NCI-H1105 (cell line): Measurements from ENCODE around the gene SREK1IP1.
"Not testable (repeated sequence)": the region's sequence is repeated elsewhere in the genome, so short reads cannot be mapped to it uniquely, and the experiment has no call there.

Experiments
- DNase-seq: peaks from one replicate; lab custom pipeline; 2025; lab: John Stamatoyannopoulos, UW

SREK1IP1 gene

DNA sequence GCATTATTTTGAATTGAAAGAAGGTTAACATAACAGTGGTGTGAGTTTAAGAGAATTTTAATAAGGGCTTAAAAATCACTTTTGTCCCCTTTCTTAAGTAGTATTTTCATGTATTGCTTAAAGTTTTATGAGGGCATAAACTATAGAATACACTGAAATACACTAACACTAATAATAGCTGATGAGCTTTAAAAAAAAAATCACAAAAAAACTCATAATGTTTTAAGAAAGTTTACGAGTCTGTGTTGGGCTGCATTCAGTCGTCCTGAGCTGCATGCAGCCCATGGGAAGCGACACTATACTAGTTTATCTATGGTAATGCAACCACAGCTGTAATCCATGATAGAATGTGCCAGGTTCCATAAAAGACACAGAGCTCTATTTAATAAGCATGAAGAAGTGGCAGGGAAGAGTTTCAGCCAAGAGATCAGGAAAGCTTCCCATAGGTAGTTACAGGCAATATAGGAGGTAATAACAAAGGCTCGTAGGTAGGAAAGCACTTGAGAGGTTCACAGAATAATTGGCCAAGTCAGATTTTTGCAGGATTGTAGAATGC is 4.5 kb downstream of the SREK1IP1 start:
- no peak for DNase-seq

GRCh38 chr5:64759960-64760660 is 8.4 kb downstream of the SREK1IP1 start:
- DNase-seq, result no peak

GRCh38 chr5:64758901-64759300 is 9.6 kb downstream of the SREK1IP1 start:
- no peak for DNase-seq

DNA sequence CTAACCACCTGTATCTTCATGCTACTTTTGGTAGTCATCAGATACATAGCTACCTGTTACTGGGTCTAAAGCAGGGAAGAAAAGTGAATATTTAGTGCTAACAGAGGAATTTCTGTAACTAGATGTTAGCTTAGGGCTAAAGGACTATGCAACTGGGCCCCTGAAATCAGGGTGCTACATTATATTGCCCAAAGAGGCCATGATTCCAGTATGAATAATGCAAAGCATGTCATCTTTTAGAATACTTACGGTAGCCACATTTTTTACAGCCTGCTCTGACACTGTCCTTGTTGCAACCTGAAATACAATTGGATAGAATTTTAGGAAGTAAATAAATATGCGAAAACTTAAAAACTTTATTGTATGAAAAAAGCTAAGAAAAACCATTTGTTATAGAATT is 14.4 kb downstream of the SREK1IP1 start:
- no peak for DNase-seq

DNA sequence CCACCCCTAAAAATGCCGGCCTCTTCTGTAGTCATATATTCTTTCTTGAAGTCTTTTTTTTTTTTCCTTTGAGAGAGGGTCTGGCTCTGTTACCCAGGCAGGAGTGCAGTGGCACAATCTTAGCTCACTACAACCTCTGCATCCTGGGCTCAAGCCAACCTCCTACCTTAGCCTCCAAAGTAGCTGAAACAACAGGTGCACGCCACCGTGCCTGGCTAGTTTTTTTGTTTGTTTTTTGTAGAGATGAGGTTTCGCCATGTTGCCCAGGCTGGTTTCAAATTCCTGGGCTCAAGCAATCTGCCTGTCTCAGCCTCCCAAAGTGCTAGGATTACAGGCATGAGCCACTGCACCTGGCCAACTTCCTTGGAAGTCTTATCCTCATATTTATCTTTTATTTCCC is 19.1 kb downstream of the SREK1IP1 start:
- DNase-seq, result no peak

DNA sequence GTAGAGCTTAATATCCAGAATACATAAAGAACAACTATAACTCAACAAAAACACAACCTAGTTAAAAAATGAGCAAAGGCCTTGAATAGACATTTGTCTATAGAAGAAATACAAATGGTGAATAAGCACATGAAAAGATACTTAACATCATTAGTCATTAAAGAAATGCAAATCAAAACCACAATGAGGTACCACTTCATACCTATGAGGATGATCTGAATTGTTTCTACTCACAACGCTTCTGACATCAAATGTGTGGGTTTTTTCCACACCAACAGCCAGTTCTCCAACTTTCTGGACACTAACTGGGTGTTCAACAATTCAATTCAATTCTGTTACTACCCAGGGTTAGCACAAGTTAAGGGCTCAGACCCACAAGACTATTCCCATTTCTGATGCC is 22.0 kb downstream of the SREK1IP1 start:
- no peak for DNase-seq

DNA sequence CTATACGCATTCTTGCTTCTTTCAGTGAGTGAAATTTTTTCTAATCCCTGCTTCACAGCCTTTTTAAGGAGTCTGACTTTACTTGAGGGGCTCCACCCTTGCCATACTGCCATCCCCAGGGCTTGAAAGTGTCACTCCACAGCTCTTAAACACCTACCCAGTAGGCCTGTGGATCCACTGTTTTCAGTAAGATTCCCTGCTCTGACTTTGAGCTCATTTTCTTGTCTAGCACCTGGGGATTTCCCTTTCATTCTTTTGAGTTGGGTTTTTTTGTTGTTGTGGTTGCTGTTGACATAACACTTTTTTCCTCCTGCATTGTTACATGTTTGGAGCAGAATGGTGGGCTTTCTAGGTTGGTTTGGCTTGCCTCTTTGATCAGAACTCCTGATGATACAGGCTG is 23.6 kb downstream of the SREK1IP1 start:
- no peak for DNase-seq

GRCh38 chr5:64742821-64743220 is 25.7 kb downstream of the SREK1IP1 start:
- no peak for DNase-seq

- DNase-seq, result no peak
Observed at GRCh38 chr5:64742411-64742810, 26.1 kb downstream of the SREK1IP1 start.

- DNase-seq, result no peak
Observed at GRCh38 chr5:64727150-64727549, 41.3 kb downstream of the SREK1IP1 start.

DNA sequence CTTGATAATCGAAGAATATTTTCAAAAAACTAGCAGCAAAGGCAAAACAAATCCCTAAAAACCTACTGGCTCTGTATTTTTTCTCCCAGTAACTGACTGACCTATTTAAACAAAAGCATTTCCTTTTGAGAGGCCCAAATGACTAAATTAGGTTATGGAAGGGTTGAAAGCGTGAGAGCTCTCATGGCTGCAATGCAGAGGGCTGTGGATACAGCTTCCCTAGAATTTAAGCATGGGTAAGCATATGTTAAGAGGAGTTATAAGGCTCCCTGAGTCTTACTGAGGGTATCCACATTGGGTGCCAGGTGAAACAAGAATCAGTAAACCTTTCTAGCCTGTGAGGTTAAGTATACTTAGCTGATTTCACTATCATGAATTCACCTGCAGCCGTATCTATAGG is 45.9 kb downstream of the SREK1IP1 start:
- DNase-seq, result no peak

- not testable (repeated sequence) for DNase-seq
Observed at GRCh38 chr5:64714495-64714894, 54.0 kb downstream of the SREK1IP1 start.

- no peak for DNase-seq
Observed at GRCh38 chr5:64707191-64707590, 61.3 kb downstream of the SREK1IP1 start.

GRCh38 chr5:64706074-64706473 is 62.4 kb downstream of the SREK1IP1 start:
- not testable (repeated sequence) for DNase-seq

- no peak for DNase-seq
Observed at GRCh38 chr5:64700765-64701164, 67.7 kb downstream of the SREK1IP1 start.

- DNase-seq, result not testable (repeated sequence)
Observed at GRCh38 chr5:64696414-64696813, 72.1 kb downstream of the SREK1IP1 start.

DNA sequence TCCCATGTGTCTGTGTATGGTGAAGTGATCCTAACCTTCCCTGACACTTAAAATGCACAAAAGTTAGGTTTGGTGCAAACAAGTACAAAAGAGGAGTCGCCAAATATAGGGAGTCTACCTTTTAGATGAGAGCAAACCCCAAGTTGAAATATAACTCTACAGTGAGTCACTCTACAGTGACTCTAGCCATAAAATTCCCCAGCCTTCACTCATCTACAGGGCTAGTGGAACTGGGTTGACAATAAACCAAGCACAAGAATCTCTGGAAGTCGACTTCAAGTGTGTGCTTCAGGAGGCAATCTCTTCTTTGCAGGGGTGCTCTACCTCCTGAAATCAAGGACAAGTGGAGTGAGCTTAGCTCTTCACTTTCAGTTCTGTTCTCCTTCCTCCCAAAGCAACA is 74.9 kb downstream of the SREK1IP1 start:
- no peak for DNase-seq

GRCh38 chr5:64691291-64691690 is 77.2 kb downstream of the SREK1IP1 start:
- no peak for DNase-seq

DNA sequence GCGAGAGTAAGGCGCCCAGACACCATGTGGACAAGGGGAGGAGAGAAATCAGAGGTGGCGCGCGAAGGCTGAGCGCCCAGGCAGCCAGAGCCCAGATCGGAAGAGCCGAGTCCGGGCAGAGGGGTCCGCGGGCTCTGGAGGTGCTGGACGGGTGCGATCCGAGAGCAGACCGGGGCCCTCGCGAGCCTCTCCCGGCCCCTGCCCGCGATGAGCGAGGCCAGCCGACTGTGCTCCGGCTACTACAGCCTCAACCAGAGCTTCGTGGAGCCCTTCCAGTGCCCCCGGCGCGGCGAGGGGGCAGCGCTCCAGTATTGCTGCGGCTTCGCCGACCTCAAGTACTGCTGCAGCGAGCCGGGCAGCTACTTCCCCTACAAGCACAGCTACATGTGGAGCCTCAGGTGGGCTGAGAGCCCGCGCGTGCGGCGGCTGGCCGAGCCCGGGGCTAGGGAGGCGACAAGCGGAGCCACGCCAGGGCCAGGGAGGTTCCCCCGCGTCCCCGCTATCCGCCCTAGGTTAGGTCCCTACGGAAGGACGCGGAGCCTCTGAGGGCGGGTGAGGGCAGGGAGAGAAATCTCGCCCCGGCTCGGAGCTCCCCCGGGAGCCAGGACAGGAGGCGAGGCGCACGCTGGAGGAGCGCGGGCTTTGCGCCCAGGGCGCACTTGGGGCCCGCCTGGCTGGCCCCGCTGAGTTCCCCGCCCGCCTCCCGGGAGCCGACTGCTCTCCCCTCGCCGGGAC is 77.9 kb downstream of the SREK1IP1 start, which contains the start of gene SHISAL2B:
SHISAL2B (plus strand) TSS at position 87 of the 735 bp plus-strand sequence; CDS start at position 208, 121 bp downstream.
- no peak for DNase-seq

DNA sequence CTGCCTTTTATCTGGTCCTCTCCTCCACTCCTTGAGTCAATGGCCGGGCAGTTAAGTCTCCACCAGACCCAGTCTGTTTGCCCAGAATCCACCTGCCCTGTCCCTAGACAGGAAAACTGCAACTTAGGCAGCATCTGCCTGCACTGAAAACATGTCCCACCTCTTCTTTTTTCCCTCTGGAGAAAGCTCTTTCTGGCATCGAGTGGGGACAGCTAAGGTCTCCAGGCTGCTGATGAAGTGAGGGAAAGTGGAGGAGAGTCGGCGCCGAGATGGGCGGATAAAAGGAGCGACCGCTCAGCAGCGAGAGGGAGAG is 78.4 kb downstream of the SREK1IP1 start:
- no peak for DNase-seq

GRCh38 chr5:64688965-64689364 is 79.5 kb downstream of the SREK1IP1 start:
- DNase-seq, result no peak

GRCh38 chr5:64688391-64688790 is 80.1 kb downstream of the SREK1IP1 start:
- no peak for DNase-seq

GRCh38 chr5:64685866-64686265 is 82.6 kb downstream of the SREK1IP1 start:
- peak; percentile 32 for DNase-seq
